ENCODE results near the gene TBL1X. TPM values are rescaled to one million over a fixed set of nuclear protein-coding genes. Genes with fewer than 3 reads are reported as not detected.

TBL1X gene
- total RNA-seq, 1 experiment from 2014 or later, result 31.9 TPM

DNA sequence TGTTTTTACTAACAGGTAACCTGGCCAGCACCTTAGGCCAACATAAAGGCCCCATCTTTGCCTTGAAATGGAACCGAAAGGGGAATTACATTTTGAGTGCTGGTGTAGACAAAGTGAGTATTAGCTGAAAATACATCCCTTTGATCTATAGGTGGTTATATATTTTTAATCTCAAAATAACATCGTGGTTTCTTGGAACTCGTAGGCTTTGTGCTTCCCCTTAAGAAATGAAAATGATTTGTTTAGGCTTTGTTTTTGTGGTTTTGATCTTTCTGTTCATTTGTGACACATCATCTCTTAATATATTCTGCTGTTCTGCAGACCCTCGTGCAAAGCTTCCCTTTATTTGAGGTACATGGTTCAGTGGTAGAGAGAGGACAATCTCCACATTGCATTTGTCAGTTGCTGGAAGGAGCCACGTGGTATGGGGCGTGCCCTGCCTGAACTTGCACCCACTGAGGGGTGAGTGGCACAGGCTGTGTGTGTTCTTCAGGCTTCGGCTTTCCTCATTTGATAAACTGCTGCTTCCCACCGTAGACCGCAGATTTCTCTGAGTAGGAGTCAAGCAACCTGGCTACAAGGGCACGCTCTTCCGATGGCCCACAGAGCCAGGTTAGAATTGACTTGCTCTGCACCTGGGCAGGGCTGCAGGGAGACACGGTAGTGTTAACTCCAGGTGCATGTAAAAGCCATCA lies 228.6 kb downstream of the TBL1X start:
- no peaks in the 10 kb centered on the region for H4K20me1 ChIP-seq (ENCODE audit: low read length)
- no peaks in the 10 kb centered on the region for H3K79me2 ChIP-seq (ENCODE audit: low read length)
- CTCF ChIA-PET, result no interaction called here
- H3F3A ChIP-seq (ENCODE audit: low read length, unreplicated experiment), result no peaks in the 10 kb centered on the region
- H3K36me3 ChIP-seq (ENCODE audit: low read depth, low read length), result peaks cover under 1% of the 10 kb centered on the region
- TF ChIP-seq, protein P1, sequence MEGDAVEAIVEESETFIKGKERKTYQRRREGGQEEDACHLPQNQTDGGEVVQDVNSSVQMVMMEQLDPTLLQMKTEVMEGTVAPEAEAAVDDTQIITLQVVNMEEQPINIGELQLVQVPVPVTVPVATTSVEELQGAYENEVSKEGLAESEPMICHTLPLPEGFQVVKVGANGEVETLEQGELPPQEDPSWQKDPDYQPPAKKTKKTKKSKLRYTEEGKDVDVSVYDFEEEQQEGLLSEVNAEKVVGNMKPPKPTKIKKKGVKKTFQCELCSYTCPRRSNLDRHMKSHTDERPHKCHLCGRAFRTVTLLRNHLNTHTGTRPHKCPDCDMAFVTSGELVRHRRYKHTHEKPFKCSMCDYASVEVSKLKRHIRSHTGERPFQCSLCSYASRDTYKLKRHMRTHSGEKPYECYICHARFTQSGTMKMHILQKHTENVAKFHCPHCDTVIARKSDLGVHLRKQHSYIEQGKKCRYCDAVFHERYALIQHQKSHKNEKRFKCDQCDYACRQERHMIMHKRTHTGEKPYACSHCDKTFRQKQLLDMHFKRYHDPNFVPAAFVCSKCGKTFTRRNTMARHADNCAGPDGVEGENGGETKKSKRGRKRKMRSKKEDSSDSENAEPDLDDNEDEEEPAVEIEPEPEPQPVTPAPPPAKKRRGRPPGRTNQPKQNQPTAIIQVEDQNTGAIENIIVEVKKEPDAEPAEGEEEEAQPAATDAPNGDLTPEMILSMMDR (conservative IDR thresholded peaks at IDR 0.05; ENCODE audit: low read depth, low read length), result no peak
- TF ChIP-seq EZH2 (IDR thresholded peaks at IDR 0.05; ENCODE audit: low read length, unreplicated experiment) (no peak), EZH2phosphoT487 (IDR thresholded peaks at IDR 0.05; ENCODE audit: borderline replicate concordance, low read length) (no peak)
- no peaks in the 10 kb centered on the region for H3K27me3 ChIP-seq (ENCODE audit: low read length)
- DNase-seq, result no peak
- no peak for ATAC-seq
- BruUV-seq (replicated peaks), result no TSS peak
- H3K4me1 ChIP-seq (ENCODE audit: insufficient read depth, low read length), result no peaks in the 10 kb centered on the region
- no peak overlapping the region for H3K4me3 ChIP-seq (ENCODE audit: low read length)
- intact Hi-C loops (cut with micrococcal nuclease), result no loop called here
- H3K9ac ChIP-seq (ENCODE audit: low read length), result no peak overlapping the region
- POLR2A ChIA-PET (ENCODE audit: unreplicated experiment), result no interaction called here
- no peaks in the 10 kb centered on the region for H3K9me3 ChIP-seq (ENCODE audit: low read length)
- H3K27ac ChIP-seq (ENCODE audit: low read length), result no peak overlapping the region
- H3K4me2 ChIP-seq (ENCODE audit: low read length), result no peak overlapping the region
- H2AFZ ChIP-seq (ENCODE audit: low read length), result no peak overlapping the region
- H3K9me2 ChIP-seq (replicated peaks; ENCODE audit: low read length), result no peaks in the 10 kb centered on the region

DNA sequence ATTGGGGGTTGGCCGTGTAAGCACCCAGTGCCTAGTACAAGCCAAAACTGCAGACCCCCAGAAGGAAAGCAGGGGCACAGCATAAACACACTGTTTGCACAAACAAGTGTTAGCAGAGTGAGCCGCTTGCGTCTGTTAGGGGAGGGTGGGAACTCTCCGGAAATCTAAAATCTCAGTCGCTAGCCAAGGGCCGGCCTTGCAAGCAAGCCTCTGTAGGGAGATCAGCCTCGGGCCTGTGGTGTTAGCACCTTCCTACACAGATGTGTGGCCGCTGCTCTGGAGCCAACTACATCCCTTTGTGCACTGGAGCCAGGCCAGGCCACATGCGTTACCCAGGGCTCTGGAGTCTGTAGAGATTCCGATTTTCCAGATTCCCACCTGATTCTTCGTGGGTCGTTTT lies 233.7 kb downstream of the TBL1X start:
- H3K79me2 ChIP-seq (ENCODE audit: low read length), result no peaks in the 10 kb centered on the region
- no peak overlapping the region for H2AFZ ChIP-seq (ENCODE audit: low read length)
- intact Hi-C loops (cut with micrococcal nuclease), result no loop called here
- H3K4me1 ChIP-seq (ENCODE audit: insufficient read depth, low read length), result no peaks in the 10 kb centered on the region
- TF ChIP-seq, protein P1 (conservative IDR thresholded peaks at IDR 0.05; ENCODE audit: low read depth, low read length), result no peak
- TF ChIP-seq EZH2 (IDR thresholded peaks at IDR 0.05; ENCODE audit: low read length, unreplicated experiment) (no peak), EZH2phosphoT487 (IDR thresholded peaks at IDR 0.05; ENCODE audit: borderline replicate concordance, low read length) (no peak)
- no TSS peak for BruUV-seq (replicated peaks)
- H3K9me2 ChIP-seq (replicated peaks; ENCODE audit: low read length), result no peaks in the 10 kb centered on the region
- no peak overlapping the region for H3K9ac ChIP-seq (ENCODE audit: low read length)
- ATAC-seq, result no peak
- H3F3A ChIP-seq (ENCODE audit: low read length, unreplicated experiment), result no peaks in the 10 kb centered on the region
- H3K4me2 ChIP-seq (ENCODE audit: low read length), result no peak overlapping the region
- no peak for DNase-seq
- H3K27ac ChIP-seq (ENCODE audit: low read length), result no peak overlapping the region
- H3K4me3 ChIP-seq (ENCODE audit: low read length), result no peak overlapping the region
- H4K20me1 ChIP-seq (ENCODE audit: low read length), result no peaks in the 10 kb centered on the region
- CTCF ChIA-PET, result no interaction called here
- peaks cover 7% of the 10 kb centered on the region for H3K36me3 ChIP-seq (ENCODE audit: low read depth, low read length)
- H3K9me3 ChIP-seq (ENCODE audit: low read length), result no peaks in the 10 kb centered on the region
- POLR2A ChIA-PET (ENCODE audit: unreplicated experiment), result no interaction called here
- H3K27me3 ChIP-seq (ENCODE audit: low read length), result no peaks in the 10 kb centered on the region

DNA sequence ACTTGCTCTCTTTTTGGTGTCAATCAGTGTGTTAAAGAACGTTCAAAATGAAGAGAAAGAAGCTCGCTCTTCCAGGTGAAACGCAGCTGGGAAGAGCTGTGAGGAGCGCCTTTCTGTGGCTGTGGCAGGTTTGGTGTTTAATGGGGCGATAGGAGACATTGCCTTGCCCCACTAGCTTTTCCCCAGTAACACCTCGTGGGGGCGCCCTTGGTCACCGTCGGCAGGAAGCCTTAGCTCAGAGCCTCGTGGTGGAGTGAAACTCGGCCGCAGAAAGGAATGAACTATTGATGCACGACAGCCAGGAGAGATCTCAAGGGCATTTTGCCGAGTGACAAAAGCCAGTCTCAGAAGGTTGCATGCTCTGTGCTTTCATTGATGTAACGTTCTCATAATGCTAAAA lies 235.7 kb downstream of the TBL1X start:
- CTCF ChIA-PET, result interaction anchor here (0.5 kb wide), 1 partner anchor 212 kb away, joined by 3 read pairs; no protein-coding TSS in a partner anchor
- H3K4me2 ChIP-seq (ENCODE audit: low read length), result no peak overlapping the region
- no peaks in the 10 kb centered on the region for H3K4me1 ChIP-seq (ENCODE audit: insufficient read depth, low read length)
- H4K20me1 ChIP-seq (ENCODE audit: low read length), result no peaks in the 10 kb centered on the region
- H2AFZ ChIP-seq (ENCODE audit: low read length), result no peak overlapping the region
- no peaks in the 10 kb centered on the region for H3K27me3 ChIP-seq (ENCODE audit: low read length)
- TF ChIP-seq EZH2 (IDR thresholded peaks at IDR 0.05; ENCODE audit: low read length, unreplicated experiment) (no peak), EZH2phosphoT487 (IDR thresholded peaks at IDR 0.05; ENCODE audit: borderline replicate concordance, low read length) (no peak)
- TF ChIP-seq, protein P1 (conservative IDR thresholded peaks at IDR 0.05; ENCODE audit: low read depth, low read length), result no peak
- no peak overlapping the region for H3K27ac ChIP-seq (ENCODE audit: low read length)
- no TSS peak for BruUV-seq (replicated peaks)
- H3K36me3 ChIP-seq (ENCODE audit: low read depth, low read length), result peaks cover 7% of the 10 kb centered on the region
- no peaks in the 10 kb centered on the region for H3F3A ChIP-seq (ENCODE audit: low read length, unreplicated experiment)
- no peak overlapping the region for H3K4me3 ChIP-seq (ENCODE audit: low read length)
- POLR2A ChIA-PET (ENCODE audit: unreplicated experiment), result no interaction called here
- H3K9me2 ChIP-seq (replicated peaks; ENCODE audit: low read length), result no peaks in the 10 kb centered on the region
- H3K9me3 ChIP-seq (ENCODE audit: low read length), result no peaks in the 10 kb centered on the region
- DNase-seq (no peak), ATAC-seq (no peak)
- no peaks in the 10 kb centered on the region for H3K79me2 ChIP-seq (ENCODE audit: low read length)
- no peak overlapping the region for H3K9ac ChIP-seq (ENCODE audit: low read length)
- intact Hi-C loops (cut with micrococcal nuclease), result loop anchor here (10.0 kb wide), 3 partner anchors 236 to 956 kb away; partner anchors contain the start of gene TBL1X
